IMR-90 (cell line): ENCODE data around the gene GNG8. TPM values are rescaled to one million over a fixed set of nuclear protein-coding genes. Genes with fewer than 3 reads are reported as not detected.

Experiments used
- ATAC-seq: fragments of 200-7000 bp; cut with Tn5 transposase; 2 replicates; pipeline ENCODE4 v1.9.1; 2020; ENCODE audit warnings: low read depth, mild to moderate bottlenecking, moderate library complexity
- BruUV-seq: library from RNA; stranded (reverse); fragments of 400-500 nt; replicated peaks from 2 replicates; lab custom pipeline; 2021; lab: Mats Ljungman, UMichigan
- CTCF ChIA-PET: fragments of 300-600 bp; formaldehyde crosslinking; extraction: SDS; loops from one replicate; lab custom pipeline; 2021; ENCODE audit warnings: antibody characterized with exemption; lab: Yijun Ruan, JAX
- POLR2A ChIA-PET: fragments of 300-600 bp; sonication (Branson Sonifier 250); formaldehyde crosslinking; loops from one replicate; lab custom pipeline; 2022; ENCODE audit warnings: antibody characterized with exemption; ENCODE audit not compliant: unreplicated experiment; lab: Charles Lee
- DNase-seq: peaks from one replicate; pipeline ENCODE4 v3.0.0; 2013
- H2AFZ ChIP-seq: replicated peaks from 2 replicates; pipeline ENCODE3; 2013; ENCODE audit warnings: low read length, mild to moderate bottlenecking; ENCODE audit not compliant: poor library complexity
- H2AK5ac ChIP-seq: 2 replicates; pipeline ENCODE4 v1.6.1; 2013; ENCODE audit warnings: low read depth, low read length, inconsistent platforms
- H2AK9ac ChIP-seq: replicated peaks from 2 replicates; pipeline ENCODE3; 2013; ENCODE audit warnings: mild to moderate bottlenecking, low read depth, low read length, moderate library complexity; ENCODE audit not compliant: poor library complexity
- H2BK120ac ChIP-seq: 2 replicates; pipeline ENCODE4 v1.6.1; 2013; ENCODE audit warnings: low read depth, low read length, inconsistent platforms
- H2BK15ac ChIP-seq: 3 replicates; pipeline ENCODE4 v1.6.1; 2013; ENCODE audit warnings: low read depth, low read length, inconsistent platforms
- H2BK20ac ChIP-seq: 2 replicates; pipeline ENCODE4 v1.6.1; 2013; ENCODE audit warnings: low read depth, mild to moderate bottlenecking, inconsistent platforms, low read length, moderate library complexity
- H2BK5ac ChIP-seq: 2 replicates; pipeline ENCODE4 v1.6.1; 2013; ENCODE audit warnings: mild to moderate bottlenecking, low read depth, low read length, inconsistent platforms; ENCODE audit not compliant: poor library complexity, severe bottlenecking
- H3K14ac ChIP-seq: replicated peaks from 2 replicates; pipeline ENCODE4 v1.6.1; 2013; ENCODE audit warnings: low read depth, low read length, inconsistent platforms
- H3K18ac ChIP-seq: 2 replicates; pipeline ENCODE4 v1.6.1; 2013; ENCODE audit warnings: low read depth, low read length, control low read depth
- H3K23ac ChIP-seq: 2 replicates; pipeline ENCODE4 v1.6.1; 2013; ENCODE audit warnings: low read depth, low read length, inconsistent platforms
- H3K27ac ChIP-seq: 2 replicates; pipeline ENCODE4 v1.5.1; 2013; ENCODE audit warnings: mild to moderate bottlenecking, control low read depth, low read length; ENCODE audit not compliant: insufficient read depth
- H3K27me3 ChIP-seq: 2 replicates; pipeline ENCODE4 v1.6.1; 2013; ENCODE audit warnings: low read length; ENCODE audit not compliant: control insufficient read depth, insufficient read depth
- H3K36me3 ChIP-seq: 2 replicates; pipeline ENCODE4 v1.6.1; 2013; ENCODE audit warnings: low read length, mixed read lengths; ENCODE audit not compliant: control insufficient read depth, insufficient read depth
- H3K4ac ChIP-seq: 2 replicates; pipeline ENCODE4 v1.6.1; 2013; ENCODE audit warnings: low read depth, low read length, inconsistent platforms
- H3K4me1 ChIP-seq: 2 replicates; pipeline ENCODE4 v1.6.1; 2013; ENCODE audit warnings: low read length, mixed read lengths; ENCODE audit not compliant: control insufficient read depth, insufficient read depth
- H3K4me2 ChIP-seq: 2 replicates; pipeline ENCODE4 v1.6.1; 2013; ENCODE audit warnings: low read depth, mild to moderate bottlenecking, control low read depth, low read length, moderate library complexity
- H3K4me3 ChIP-seq: 2 replicates; pipeline ENCODE4 v1.5.1; 2013; ENCODE audit warnings: low read depth, mild to moderate bottlenecking, control low read depth, low read length, moderate library complexity; ENCODE audit not compliant: insufficient read depth
- H3K56ac ChIP-seq: 2 replicates; pipeline ENCODE4 v1.6.1; 2013; ENCODE audit warnings: low read length, inconsistent platforms; ENCODE audit not compliant: insufficient read depth; ENCODE audit errors: extremely low read depth
- H3K79me1 ChIP-seq, 2 experiments: 2 replicates each; pipeline ENCODE4 v1.6.1; 2013; ENCODE audit warnings: low read length in 2 of 2, inconsistent platforms in 1 of 2, low read depth in 1 of 2
- H3K9ac ChIP-seq: 2 replicates; pipeline ENCODE4 v1.6.1; 2013; ENCODE audit warnings: low read depth, low read length, control low read depth
- H3K9me1 ChIP-seq: 2 replicates; pipeline ENCODE4 v1.6.1; 2013; ENCODE audit warnings: low read length, inconsistent platforms; ENCODE audit not compliant: insufficient read depth
- H3K9me3 ChIP-seq: 2 replicates; pipeline ENCODE4 v1.6.1; 2013; ENCODE audit warnings: low read length; ENCODE audit not compliant: control insufficient read depth, insufficient read depth
- H4K20me1 ChIP-seq: 2 replicates; pipeline ENCODE4 v1.6.1; 2013; ENCODE audit warnings: low read length, inconsistent platforms; ENCODE audit not compliant: insufficient read depth
- H4K5ac ChIP-seq: 2 replicates; pipeline ENCODE4 v1.6.1; 2013; ENCODE audit warnings: mild to moderate bottlenecking, low read depth, low read length, control low read depth
- H4K8ac ChIP-seq, 2 experiments: 2 replicates each; pipeline ENCODE4 v1.6.1; 2013; ENCODE audit warnings: low read depth in 2 of 2, low read length in 2 of 2, control low read depth in 1 of 2, inconsistent platforms in 1 of 2
- H4K91ac ChIP-seq: 2 replicates; pipeline ENCODE4 v1.6.1; 2013; ENCODE audit warnings: low read depth, low read length, inconsistent platforms; ENCODE audit not compliant: insufficient read depth
- FOS ChIP-seq: fragments of 150-350 bp; IDR thresholded peaks from 2 replicates; pipeline ENCODE4 v1.6.1; 2016; ENCODE audit warnings: low read depth, low read length
- RFX5 ChIP-seq: IDR thresholded peaks from 2 replicates; pipeline ENCODE4 v1.8.0; 2012; ENCODE audit warnings: low read depth, mild to moderate bottlenecking, low read length, moderate library complexity
- whole genome bisulfite sequencing, 2 experiments: methylation state at CpG; one replicate each; pipeline versions ENCODE4 v1.1.5 to v1.1.7; 2013; ENCODE audit warnings: missing lambda C conversion rate in 2 of 2; ENCODE audit not compliant: insufficient read length in 1 of 2; ENCODE audit errors: extremely low coverage in 2 of 2; 5-methylcytosine and 5-hydroxymethylcytosine counted together
- dilution Hi-C: fragments of 300-500 bp; cut with HindIII; formaldehyde crosslinking; loops from one replicate; pipeline ENCODE4 v1.14.3; 2018; ENCODE audit warnings: low sequenced_read_pairs; ENCODE audit not compliant: unreplicated experiment
- in situ Hi-C: fragments of 300-500 bp; cut with MboI; formaldehyde crosslinking; loops from 3 replicates; pipeline ENCODE4 v1.14.3; 2019; ENCODE audit warnings: low sequenced_read_pairs, inconsistent platforms, mixed read lengths
- intact Hi-C: fragments of 100-400 bp; cut with micrococcal nuclease; formaldehyde crosslinking; loops from 2 replicates; pipeline ENCODE4 v1.10.0; 2022
- polyA plus RNA-seq, 3 experiments: library from polyadenylated mRNA; depleted of rRNA; stranded (reverse); fragments of >200 nt; gene quantifications; 2 replicates each; pipeline ENCODE4 v1.2.3, GENCODE V29; 2012; ENCODE audit warnings: low replicate concordance in 1 of 3
- total RNA-seq: library from RNA; depleted of rRNA; stranded (reverse); fragments of >200 nt; gene quantifications from 2 replicates; pipeline ENCODE4 v1.2.3, GENCODE V29; 2012

The GNG8 gene
- total and polyA plus RNA-seq, 2 of the 4 experiments (the other 2 are of a cell fraction), result not detected

- no peak overlapping the region for H2AK9ac ChIP-seq
- peaks cover 4% of the 10 kb centered on the region for H3K4me1 ChIP-seq
- H4K8ac ChIP-seq, result no peak overlapping the region
- no peak overlapping the region for H3K4me3 ChIP-seq
- TF ChIP-seq FOS (no peak), RFX5 (peak; percentile 93)
- 96% methylated on average over 14 of the region's 21 CpGs; no CpG with 5 or more reads in 1 of the 2 experiments for WGBS, 2 experiments
- no peak overlapping the region for H3K18ac ChIP-seq
- intact Hi-C loops (no loop called here), dilution Hi-C loops (no loop called here), in situ Hi-C loops (no loop called here)
- peak; percentile 7 for DNase-seq
- no peak overlapping the region for H3K56ac ChIP-seq
- ChIA-PET POLR2A (no interaction called here), CTCF (no interaction called here)
- H2AK5ac ChIP-seq, result no peak overlapping the region
- peaks cover 50% of the 10 kb centered on the region for H3K36me3 ChIP-seq
- H3K27ac ChIP-seq, result no peak overlapping the region
- ATAC-seq, result peak; percentile 24; the same call in 1 of the 2 replicates
- H3K9ac ChIP-seq, result no peak overlapping the region
- H3K79me1 ChIP-seq, result peaks cover 0 to 15% of the 10 kb centered on the region in 2 experiments; a peak in 2 of 4 replicates
- H3K4me2 ChIP-seq, result no peak overlapping the region
- H3K9me3 ChIP-seq, result no peaks in the 10 kb centered on the region
- no peak overlapping the region for H2BK20ac ChIP-seq
- no peak overlapping the region for H3K4ac ChIP-seq
- no peak overlapping the region for H3K23ac ChIP-seq
- no peak overlapping the region for H2BK5ac ChIP-seq
- no peak overlapping the region for H4K5ac ChIP-seq
- H4K91ac ChIP-seq, result no peak overlapping the region
- no peak overlapping the region for H2AFZ ChIP-seq
- peaks cover 11% of the 10 kb centered on the region for H3K9me1 ChIP-seq
- H2BK15ac ChIP-seq, result no peak overlapping the region
- no peaks in the 10 kb centered on the region for H3K27me3 ChIP-seq
- H2BK120ac ChIP-seq, result no peak overlapping the region
- no TSS peak for BruUV-seq
- peaks cover 5% of the 10 kb centered on the region for H4K20me1 ChIP-seq
- H3K14ac ChIP-seq, result no peak overlapping the region
These were observed 38.6 kb upstream of the GNG8 start for GRCh38 chr19:46674416-46675178.
